Glutamatergic neuron (in vitro differentiated cells): ENCODE data around the gene TMEM150B. TPM values are rescaled to one million over a fixed set of nuclear protein-coding genes. Genes with fewer than 3 reads are reported as not detected.

Experiments
- DNase-seq: peaks from one replicate; pipeline ENCODE4 v3.0.0; 2022
- H3K27ac Mint-ChIP-seq: one replicate; pipeline ENCODE4 v1.8.0; 2020; ENCODE audit warnings: mild to moderate bottlenecking, mixed read lengths, inconsistent platforms; ENCODE audit not compliant: unreplicated experiment
- H3K27me3 Mint-ChIP-seq: one replicate; pipeline ENCODE4 v1.8.0; 2020; ENCODE audit warnings: mild to moderate bottlenecking, moderate library complexity, mixed read lengths, inconsistent platforms; ENCODE audit not compliant: unreplicated experiment
- H3K36me3 Mint-ChIP-seq: one replicate; pipeline ENCODE4 v1.8.0; 2020; ENCODE audit warnings: mild to moderate bottlenecking, mixed read lengths, inconsistent platforms; ENCODE audit not compliant: unreplicated experiment
- H3K4me1 Mint-ChIP-seq: one replicate; pipeline ENCODE4 v1.8.0; 2020; ENCODE audit warnings: mild to moderate bottlenecking, low read depth, mixed read lengths, inconsistent platforms; ENCODE audit not compliant: unreplicated experiment
- H3K4me3 Mint-ChIP-seq: one replicate; pipeline ENCODE4 v1.8.0; 2020; ENCODE audit warnings: mild to moderate bottlenecking, mixed read lengths, inconsistent platforms; ENCODE audit not compliant: unreplicated experiment
- H3K9me3 Mint-ChIP-seq: one replicate; pipeline ENCODE4 v1.8.0; 2020; ENCODE audit warnings: mild to moderate bottlenecking, moderate library complexity, mixed read lengths, inconsistent platforms; ENCODE audit not compliant: unreplicated experiment
- total RNA-seq: library from RNA; stranded (reverse); fragmentation: NEBNext Ultra II Directional; extraction: Animal tissue kit (Norgen Biotek cat#: 25700); gene quantifications from one replicate; pipeline ENCODE4 v1.2.1, GENCODE V29; 2021; ENCODE audit not compliant: unreplicated experiment
- TF ChIP-seq, protein P1 (sequence below): fragments of 200-600 bp; sonication (generic); IDR thresholded peaks from one replicate; pipeline ENCODE4 v1.5.0; 2021; ENCODE audit not compliant: partially characterized antibody, unreplicated experiment

The TMEM150B gene
- total RNA-seq, 1 donor from 2014 or later: not detected

DNA sequence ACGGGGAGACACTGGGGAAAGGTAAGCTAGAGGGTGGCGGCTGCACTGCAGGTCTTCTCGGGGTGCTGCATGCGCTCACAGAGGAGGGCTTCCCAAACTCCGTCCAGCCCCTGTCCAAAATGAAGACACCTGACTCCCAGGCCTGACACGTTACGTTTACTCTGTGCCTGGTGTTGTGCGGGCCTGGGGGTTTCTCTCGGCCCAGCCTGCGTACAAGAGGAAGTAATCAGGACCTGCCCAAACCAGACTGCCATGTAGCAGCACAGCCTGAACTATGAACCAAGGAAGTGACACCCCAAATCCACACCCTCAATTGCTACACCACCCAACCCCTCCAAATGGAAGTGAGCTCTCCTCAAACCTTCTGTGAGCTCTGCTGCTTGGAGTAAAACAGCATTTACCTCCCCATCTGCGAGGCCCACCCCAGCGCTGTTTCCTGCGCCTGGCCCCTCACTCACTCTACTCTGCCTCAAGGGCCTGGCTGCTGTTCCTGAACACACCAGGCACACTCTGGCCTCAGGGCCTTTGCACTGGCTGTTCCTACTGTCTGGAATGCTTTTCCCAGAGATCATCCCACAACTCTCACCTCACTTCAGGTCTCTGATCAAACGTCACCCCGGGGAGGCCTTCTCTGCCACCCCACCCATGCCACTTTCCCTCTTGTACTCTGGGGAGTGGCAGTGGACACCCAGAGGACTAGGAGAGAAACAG is 48.3 kb downstream of the TMEM150B start:
- no peak overlapping the region for H3K27ac Mint-ChIP-seq
- no peak overlapping the region for H3K4me3 Mint-ChIP-seq

DNA sequence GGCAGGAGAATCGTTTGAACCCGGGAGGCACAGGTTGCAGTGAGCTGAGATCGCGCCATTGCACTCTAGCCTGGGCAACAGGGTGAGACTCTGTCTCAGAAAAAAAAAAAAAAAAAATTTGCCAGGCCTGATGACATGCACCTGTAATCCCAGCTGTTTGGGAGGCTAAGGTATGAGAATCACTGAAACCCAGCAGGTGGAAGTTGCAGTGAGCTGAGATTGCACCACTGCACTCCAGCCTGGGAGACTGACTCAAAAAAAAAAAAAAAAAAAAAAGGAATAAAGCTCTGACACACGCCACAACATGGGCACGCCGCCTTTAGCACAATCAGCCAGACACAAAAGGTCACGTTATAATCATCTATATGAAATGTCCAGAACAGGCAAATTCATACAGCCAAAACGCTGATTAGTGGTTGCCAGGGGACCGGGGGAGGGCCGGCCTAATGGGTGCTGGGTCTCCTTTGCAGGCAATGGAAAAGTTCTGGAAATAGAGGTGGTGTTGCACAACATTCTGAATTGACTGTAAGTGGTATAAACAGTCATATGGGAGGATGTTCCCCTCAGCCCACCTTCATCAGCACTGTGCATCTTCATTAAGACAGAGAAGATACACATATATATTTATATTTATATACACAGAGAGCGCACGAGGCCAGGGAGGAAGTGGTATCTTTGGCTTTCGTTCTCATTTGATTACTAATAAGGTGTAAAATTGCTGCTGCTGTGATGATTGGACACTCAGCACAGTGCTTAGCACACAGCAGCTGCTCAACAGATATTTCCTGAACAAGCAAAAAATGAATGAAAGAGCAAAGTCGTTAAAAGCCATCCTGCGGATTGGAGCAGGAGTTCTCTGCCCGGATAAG is 49.1 kb downstream of the TMEM150B start:
- Mint-ChIP-seq H3K4me1 (peaks cover 9% of the 10 kb centered on the region), H3K9me3 (peaks cover 2% of the 10 kb centered on the region), H3K27me3 (peaks cover 3% of the 10 kb centered on the region), H3K4me3 (no peak overlapping the region), H3K36me3 (peaks cover 3% of the 10 kb centered on the region), H3K27ac (no peak overlapping the region)
- DNase-seq: no peak
- TF ChIP-seq, protein P1, sequence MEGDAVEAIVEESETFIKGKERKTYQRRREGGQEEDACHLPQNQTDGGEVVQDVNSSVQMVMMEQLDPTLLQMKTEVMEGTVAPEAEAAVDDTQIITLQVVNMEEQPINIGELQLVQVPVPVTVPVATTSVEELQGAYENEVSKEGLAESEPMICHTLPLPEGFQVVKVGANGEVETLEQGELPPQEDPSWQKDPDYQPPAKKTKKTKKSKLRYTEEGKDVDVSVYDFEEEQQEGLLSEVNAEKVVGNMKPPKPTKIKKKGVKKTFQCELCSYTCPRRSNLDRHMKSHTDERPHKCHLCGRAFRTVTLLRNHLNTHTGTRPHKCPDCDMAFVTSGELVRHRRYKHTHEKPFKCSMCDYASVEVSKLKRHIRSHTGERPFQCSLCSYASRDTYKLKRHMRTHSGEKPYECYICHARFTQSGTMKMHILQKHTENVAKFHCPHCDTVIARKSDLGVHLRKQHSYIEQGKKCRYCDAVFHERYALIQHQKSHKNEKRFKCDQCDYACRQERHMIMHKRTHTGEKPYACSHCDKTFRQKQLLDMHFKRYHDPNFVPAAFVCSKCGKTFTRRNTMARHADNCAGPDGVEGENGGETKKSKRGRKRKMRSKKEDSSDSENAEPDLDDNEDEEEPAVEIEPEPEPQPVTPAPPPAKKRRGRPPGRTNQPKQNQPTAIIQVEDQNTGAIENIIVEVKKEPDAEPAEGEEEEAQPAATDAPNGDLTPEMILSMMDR: no peak

More for the DNA sequence above, 48.3 kb downstream of the TMEM150B start:
- H3K4me1 Mint-ChIP-seq: peaks cover 9% of the 10 kb centered on the region
- H3K9me3 Mint-ChIP-seq: peaks cover 6% of the 10 kb centered on the region
- H3K36me3 Mint-ChIP-seq: peaks cover 3% of the 10 kb centered on the region
- H3K27me3 Mint-ChIP-seq: no peaks in the 10 kb centered on the region
- DNase-seq: no peak
- TF ChIP-seq, protein P1: no peak

DNA sequence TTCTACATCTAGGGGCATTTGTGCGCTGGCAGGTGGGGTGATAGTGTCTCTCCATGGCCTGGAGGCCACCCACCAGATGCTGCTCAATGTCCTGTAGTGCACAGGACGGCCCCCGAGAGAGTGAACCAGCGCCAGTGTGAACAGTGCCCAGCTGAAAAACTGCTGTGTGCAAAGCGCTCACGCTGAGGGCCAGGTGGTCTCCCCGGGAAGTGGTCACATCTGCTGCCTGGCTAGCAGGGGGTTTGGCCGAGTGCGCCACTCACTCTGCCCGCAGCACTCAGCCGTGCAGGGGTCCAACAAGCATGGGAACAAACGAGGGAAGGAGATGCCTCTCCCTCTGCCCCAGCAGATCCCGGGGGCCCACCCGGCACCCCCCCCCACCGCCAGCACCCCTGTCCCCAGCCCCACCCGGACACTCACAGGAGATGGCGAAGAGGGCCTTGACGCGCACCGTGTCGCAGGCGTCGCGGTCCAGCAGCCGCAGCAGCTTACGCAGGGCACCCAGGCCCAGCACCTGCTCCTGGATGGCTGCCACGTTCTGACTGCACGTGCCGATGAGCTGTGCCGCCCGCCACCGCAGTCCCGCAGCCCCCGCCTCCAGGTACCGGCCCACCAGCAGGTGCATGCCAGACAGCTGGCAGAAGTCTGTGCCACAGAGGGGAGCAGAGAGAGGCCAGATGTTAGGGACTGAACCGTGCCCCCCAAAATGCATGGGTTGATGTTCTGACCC is 51.0 kb downstream of the TMEM150B start:
- Mint-ChIP-seq H3K4me3 (no peak overlapping the region), H3K27ac (no peak overlapping the region), H3K4me1 (peaks cover 6% of the 10 kb centered on the region), H3K27me3 (peaks cover 3% of the 10 kb centered on the region), H3K36me3 (peaks cover 3% of the 10 kb centered on the region), H3K9me3 (no peaks in the 10 kb centered on the region)
- no peak for DNase-seq
- TF ChIP-seq, protein P1: no peak

DNA sequence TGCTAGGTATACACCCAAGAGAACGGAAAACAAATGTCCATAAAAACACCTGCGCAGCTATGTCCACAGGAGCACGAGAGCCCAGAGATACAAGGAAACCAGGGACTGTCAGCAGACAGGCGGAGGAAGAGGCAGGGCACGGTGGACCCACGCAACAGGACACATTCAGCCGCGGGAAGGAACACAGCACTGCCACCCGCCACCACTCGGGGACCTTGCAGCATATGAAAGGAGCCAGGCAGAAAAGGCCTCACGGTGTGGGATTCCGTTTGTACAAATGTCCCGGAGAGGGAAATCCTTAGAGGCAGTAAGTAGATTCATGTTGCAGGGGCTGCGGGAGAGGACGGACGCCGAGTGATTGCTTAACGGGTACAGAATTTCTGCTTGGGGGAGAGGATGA is 53.0 kb downstream of the TMEM150B start:
- peaks cover 3% of the 10 kb centered on the region for H3K27me3 Mint-ChIP-seq
- no peak for DNase-seq
- H3K4me1 Mint-ChIP-seq: peaks cover 6% of the 10 kb centered on the region
- H3K9me3 Mint-ChIP-seq: no peaks in the 10 kb centered on the region
- TF ChIP-seq, protein P1: no peak
- H3K27ac Mint-ChIP-seq: no peak overlapping the region
- H3K36me3 Mint-ChIP-seq: peaks cover 3% of the 10 kb centered on the region
- H3K4me3 Mint-ChIP-seq: no peak overlapping the region
